ENCODE results near the gene WFS1. TPM values are rescaled to one million over a fixed set of nuclear protein-coding genes. Genes with fewer than 3 reads are reported as not detected.

WFS1 gene
- total and polyA plus RNA-seq, 2 of the 8 experiments (the other 6 are each of a cell fraction or from before 2014, with no cell fraction given): 29.1 to 43.1 TPM

GRCh38 chr4:6239486-6239885, 30.2 kb upstream of the WFS1 start:
- H3K4ac ChIP-seq (replicated peaks; ENCODE audit: insufficient read length, low read depth, low read length): no peak overlapping the region
- FAIRE-seq: no peak
- no peaks in the 10 kb centered on the region for H3K9me3 ChIP-seq (ENCODE audit: insufficient read depth in 2 of 2, low read depth in 1 of 2, low read length in 1 of 2)
- H2AFZ ChIP-seq (ENCODE audit: low read length): no peak overlapping the region
- WGBS, 2 experiments (ENCODE audit: extremely low coverage in 1 of 2, insufficient coverage in 1 of 2, insufficient read length in 1 of 2, insufficient replicate concordance in 2 of 2, low coverage in 1 of 2, low lambda C conversion rate in 2 of 2, missing lambda C conversion rate in 1 of 2): 86% methylated on average over 8 of the region's 8 CpGs; no CpG with 5 or more reads in 1 of the 2 experiments
- H4K20me1 ChIP-seq (replicated peaks in 1 of 2; ENCODE audit: control insufficient read depth in 1 of 2, insufficient read depth in 2 of 2, low read length in 2 of 2): no peaks in the 10 kb centered on the region
- no peak overlapping the region for H2BK20ac ChIP-seq (ENCODE audit: low read length)
- no peak overlapping the region for H3K27ac ChIP-seq (ENCODE audit: low read depth, low read length)
- no peaks in the 10 kb centered on the region for H3K79me2 ChIP-seq (ENCODE audit: control insufficient read depth in 1 of 2, insufficient read depth in 2 of 2, low read length in 2 of 2)
- H3K14ac ChIP-seq (ENCODE audit: insufficient read length): no peak overlapping the region
- no peak overlapping the region for H4K5ac ChIP-seq (ENCODE audit: insufficient read length, low read depth, low read length)
- H3K36me3 ChIP-seq (ENCODE audit: control insufficient read depth in 2 of 4, insufficient read depth in 4 of 4, low read length in 3 of 4): no peaks in the 10 kb centered on the region
- no peak overlapping the region for H3K4me3 ChIP-seq (ENCODE audit: extremely low read depth in 1 of 4, insufficient read depth in 2 of 4, low read depth in 3 of 4, low read length in 4 of 4)
- no peaks in the 10 kb centered on the region for H3K4me1 ChIP-seq (replicated peaks in 1 of 4; ENCODE audit: control insufficient read depth in 3 of 4, insufficient read depth in 4 of 4, low read length in 3 of 4)
- no peak overlapping the region for H3K56ac ChIP-seq (replicated peaks; ENCODE audit: insufficient read length, low read depth, low read length)
- H2BK120ac ChIP-seq (replicated peaks; ENCODE audit: low read depth, low read length): no peak overlapping the region
- no peak overlapping the region for H2BK5ac ChIP-seq (ENCODE audit: low read depth, low read length)
- no peak overlapping the region for H2BK12ac ChIP-seq (ENCODE audit: low read depth, low read length)
- no peaks in the 10 kb centered on the region for H3K79me1 ChIP-seq (ENCODE audit: low read depth, low read length)
- no peak overlapping the region for H3K9ac ChIP-seq (replicated peaks in 1 of 4; ENCODE audit: extremely low read depth in 1 of 4, low read depth in 3 of 4, low read length in 3 of 4)
- no peak overlapping the region for H2BK15ac ChIP-seq (ENCODE audit: low read length)
- no peak overlapping the region for H3K4me2 ChIP-seq (ENCODE audit: insufficient read depth in 1 of 2, low read depth in 2 of 2, low read length in 2 of 2)
- ChIA-PET CTCF (ENCODE audit: partially characterized antibody) (interaction anchor here (0.8 to 3.8 kb wide), 4 partner anchors 11 to 242 kb away, joined by 3 to 25 read pairs (median 4); no protein-coding TSS in a partner anchor), POLR2A (ENCODE audit: partially characterized antibody) (no interaction called here)
- no peak overlapping the region for H4K91ac ChIP-seq (replicated peaks; ENCODE audit: insufficient read length, low read length)
- H4K8ac ChIP-seq (ENCODE audit: extremely low read depth, insufficient read depth, low read length): no peak overlapping the region
- no peak overlapping the region for H3K23ac ChIP-seq (ENCODE audit: insufficient read length)
- peaks cover 1 to 11% (median 7%) of the 10 kb centered on the region in 4 experiments; a peak in 6 of 7 replicates for H3K27me3 ChIP-seq (replicated peaks in 1 of 4; ENCODE audit: control insufficient read depth in 3 of 4, extremely low read depth in 1 of 4, insufficient read depth in 3 of 4, low read length in 3 of 4)
- no peak overlapping the region for H2AK5ac ChIP-seq (ENCODE audit: low read depth, low read length)
- H3K18ac ChIP-seq (ENCODE audit: extremely low read depth, low read length): no peak overlapping the region
- no peak for DNase-seq (ENCODE audit: low read depth in 1 of 2, low spot score in 2 of 2)
- no peaks in the 10 kb centered on the region for H3K23me2 ChIP-seq (ENCODE audit: low read depth, low read length)
- no peak for TF ChIP-seq USF2 (IDR thresholded peaks at IDR 0.05; ENCODE audit: low read length)
- no peak for TF ChIP-seq KDM5A (IDR thresholded peaks at IDR 0.05; ENCODE audit: low read length)
- no peak for TF ChIP-seq ATF3 (IDR thresholded peaks at IDR 0.05; ENCODE audit: insufficient read depth, low read depth, low read length)
- no peak for TF ChIP-seq HDAC2 (IDR thresholded peaks at IDR 0.05; ENCODE audit: borderline replicate concordance in 1 of 2, low read depth in 2 of 2, low read length in 2 of 2)
- TF ChIP-seq SAP30 (IDR thresholded peaks at IDR 0.05; ENCODE audit: insufficient read depth, insufficient replicate concordance, low read length): no peak
- no peak for TF ChIP-seq JUND (IDR thresholded peaks at IDR 0.05; ENCODE audit: low read length)
- no peak for TF ChIP-seq NRF1 (IDR thresholded peaks at IDR 0.05; ENCODE audit: low read depth, low read length)
- no peak for TF ChIP-seq EGR1 (IDR thresholded peaks at IDR 0.05; ENCODE audit: borderline replicate concordance, low read depth, low read length)
- no peak for TF ChIP-seq BRCA1 (IDR thresholded peaks at IDR 0.05; ENCODE audit: low read depth, low read length)
- no peak for TF ChIP-seq MAFK (IDR thresholded peaks at IDR 0.05; ENCODE audit: low read depth, low read length)
- no peak for TF ChIP-seq POU5F1 (IDR thresholded peaks at IDR 0.05; ENCODE audit: low read depth, low read length)
- no peak for TF ChIP-seq TBP (IDR thresholded peaks at IDR 0.05; ENCODE audit: low read depth, low read length)
- no peak for TF ChIP-seq NANOG (IDR thresholded peaks at IDR 0.05; ENCODE audit: insufficient read depth, low read depth, low read length, poor library complexity, severe bottlenecking)
